ENCODE measurements around the gene EPHA7.

- TF ChIP-seq KLF1 (tag by site-specific recombination; IDR thresholded peaks at IDR 0.05) (no peak), REPIN1 (tag by site-specific recombination; IDR thresholded peaks at IDR 0.05; ENCODE audit: low read depth) (no peak), ZNF416 (tag by site-specific recombination; IDR thresholded peaks at IDR 0.05) (no peak), ZNF292 (tag by site-specific recombination; IDR thresholded peaks at IDR 0.05; ENCODE audit: borderline replicate concordance, low read depth) (no peak), ZNF777 (tag by site-specific recombination; IDR thresholded peaks at IDR 0.05; ENCODE audit: borderline replicate concordance) (no peak), CTCF (tag by site-specific recombination; IDR thresholded peaks at IDR 0.05) (no peak), ZNF26 (tag by site-specific recombination; IDR thresholded peaks at IDR 0.05) (no peak), ZSCAN18 (tag by site-specific recombination; IDR thresholded peaks at IDR 0.05) (no peak), ATF2 (tag by site-specific recombination; IDR thresholded peaks at IDR 0.05; ENCODE audit: low read depth) (no peak), HOXD13 (CRISPR knock-in tag; IDR thresholded peaks at IDR 0.05; ENCODE audit: borderline replicate concordance) (no peak)
Observed at GRCh38 chr6:93391965-93392364, 27.4 kb downstream of the EPHA7 start.
